Lower lobe of right lung (tissue), 2 donors: ENCODE results near the gene BMP8A. TPM values are rescaled to one million over a fixed set of nuclear protein-coding genes. Genes with fewer than 3 reads are reported as not detected.

Source experiments
- ATAC-seq, 2 donors: fragments of 200-7000 bp; cut with Tn5 transposase; one replicate each; pipeline ENCODE4 v1.9.1; 2020 to 2022; ENCODE audit warnings: mild to moderate bottlenecking in 2 of 2, moderate library complexity in 2 of 2
- DNase-seq: peaks from one replicate; pipeline ENCODE4 v3.0.0-alpha.2; 2020
- H3K27ac ChIP-seq: fragments of 200-600 bp; one replicate; pipeline ENCODE4 v1.8.0; 2022
- H3K27me3 ChIP-seq: fragments of 200-600 bp; one replicate; pipeline ENCODE4 v1.8.0; 2022; ENCODE audit warnings: low read depth
- H3K36me3 ChIP-seq: fragments of 200-600 bp; one replicate; pipeline ENCODE4 v1.8.0; 2022; ENCODE audit warnings: mild to moderate bottlenecking
- H3K4me1 ChIP-seq: fragments of 200-600 bp; one replicate; pipeline ENCODE4 v1.8.0; 2022
- H3K4me3 ChIP-seq: fragments of 200-600 bp; one replicate; pipeline ENCODE4 v1.8.0; 2022; ENCODE audit warnings: mild to moderate bottlenecking
- H3K9me3 ChIP-seq: fragments of 200-600 bp; one replicate; pipeline ENCODE4 v1.8.0; 2022
- intact Hi-C: fragments of 100-400 bp; cut with DNase I; formaldehyde crosslinking; loops from one replicate; pipeline ENCODE4 v1.11.0; 2022
- total RNA-seq: library from RNA; stranded (reverse); fragmentation: NEBNext Ultra II Directional; extraction: Animal tissue kit (Norgen Biotek cat#: 25700); gene quantifications from one replicate; pipeline ENCODE4 v1.2.1, GENCODE V29; 2021
- TF ChIP-seq, protein P1 (sequence below): fragments of 200-600 bp; IDR thresholded peaks from one replicate; pipeline ENCODE4 v1.8.0; 2022; ENCODE audit warnings: antibody characterized with exemption, mild to moderate bottlenecking
- donor health status: DM: no; HTN: yes; CAD: no; lungs with severe emphysema.

BMP8A gene
- total RNA-seq, 1 donor from 2014 or later, result not detected

DNA sequence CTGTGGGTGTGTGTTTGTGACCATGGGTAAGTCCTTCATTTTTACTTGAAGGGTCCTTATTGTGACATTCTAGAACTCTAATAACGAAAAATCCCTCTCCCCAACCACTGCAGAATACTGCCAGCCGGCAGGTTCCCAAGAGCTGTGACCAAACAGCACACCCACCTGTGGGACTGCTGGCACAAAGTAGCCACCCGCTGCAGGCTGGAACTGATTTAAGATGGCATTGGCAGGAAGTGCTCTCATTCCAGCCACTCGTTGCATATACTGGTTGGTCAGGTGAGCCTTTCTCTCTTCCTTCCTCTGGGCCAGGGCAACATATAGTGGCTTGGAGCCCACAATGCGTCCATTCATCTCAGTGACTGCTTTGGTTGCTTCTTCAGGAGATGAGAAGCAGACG lies 73.5 kb downstream of the BMP8A start:
- H3K27ac ChIP-seq, result no peak overlapping the region
- no peak overlapping the region for H3K4me3 ChIP-seq
- peaks cover 100% of the 10 kb centered on the region for H3K36me3 ChIP-seq
- H3K27me3 ChIP-seq, result no peaks in the 10 kb centered on the region
- ATAC-seq (no peak), DNase-seq (no peak)
- no peaks in the 10 kb centered on the region for H3K9me3 ChIP-seq
- intact Hi-C loops, result no loop called here
- H3K4me1 ChIP-seq, result no peaks in the 10 kb centered on the region
- TF ChIP-seq, protein P1, sequence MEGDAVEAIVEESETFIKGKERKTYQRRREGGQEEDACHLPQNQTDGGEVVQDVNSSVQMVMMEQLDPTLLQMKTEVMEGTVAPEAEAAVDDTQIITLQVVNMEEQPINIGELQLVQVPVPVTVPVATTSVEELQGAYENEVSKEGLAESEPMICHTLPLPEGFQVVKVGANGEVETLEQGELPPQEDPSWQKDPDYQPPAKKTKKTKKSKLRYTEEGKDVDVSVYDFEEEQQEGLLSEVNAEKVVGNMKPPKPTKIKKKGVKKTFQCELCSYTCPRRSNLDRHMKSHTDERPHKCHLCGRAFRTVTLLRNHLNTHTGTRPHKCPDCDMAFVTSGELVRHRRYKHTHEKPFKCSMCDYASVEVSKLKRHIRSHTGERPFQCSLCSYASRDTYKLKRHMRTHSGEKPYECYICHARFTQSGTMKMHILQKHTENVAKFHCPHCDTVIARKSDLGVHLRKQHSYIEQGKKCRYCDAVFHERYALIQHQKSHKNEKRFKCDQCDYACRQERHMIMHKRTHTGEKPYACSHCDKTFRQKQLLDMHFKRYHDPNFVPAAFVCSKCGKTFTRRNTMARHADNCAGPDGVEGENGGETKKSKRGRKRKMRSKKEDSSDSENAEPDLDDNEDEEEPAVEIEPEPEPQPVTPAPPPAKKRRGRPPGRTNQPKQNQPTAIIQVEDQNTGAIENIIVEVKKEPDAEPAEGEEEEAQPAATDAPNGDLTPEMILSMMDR, result no peak

DNA sequence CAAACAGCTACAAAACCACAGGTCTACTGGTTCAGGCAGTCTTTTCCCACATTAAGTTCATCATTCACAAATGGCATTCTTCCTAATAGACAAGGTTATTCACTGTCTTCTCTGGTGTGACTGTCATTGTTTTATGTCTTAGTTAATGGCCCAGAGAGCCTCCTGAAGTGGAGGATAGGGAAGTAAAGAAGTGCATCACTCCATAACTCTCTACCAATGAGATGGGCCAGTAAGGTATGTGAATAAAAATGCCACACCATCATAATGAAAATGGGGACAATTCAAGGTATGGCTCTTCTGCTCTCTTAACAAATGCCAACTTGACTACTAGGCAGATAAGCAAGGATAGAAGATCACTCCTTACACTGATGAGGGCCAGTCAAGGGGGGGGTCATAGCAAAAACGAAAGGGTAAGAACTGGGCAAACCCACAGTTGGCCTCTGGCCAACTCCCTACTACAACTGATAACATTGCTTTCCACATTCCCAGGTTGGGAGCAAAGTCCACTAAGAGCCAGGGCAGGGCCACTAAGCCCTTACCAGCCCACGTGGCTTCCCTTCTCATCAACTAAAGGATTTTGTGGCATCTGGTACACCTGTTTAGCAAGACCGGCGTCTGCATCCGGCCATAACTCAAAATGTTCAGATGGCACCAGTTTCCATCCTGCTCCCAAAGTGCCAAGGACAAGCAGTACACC lies 75.2 kb downstream of the BMP8A start:
- Histone ChIP-seq H3K9me3 (no peaks in the 10 kb centered on the region), H3K4me3 (no peak overlapping the region), H3K27me3 (no peaks in the 10 kb centered on the region), H3K27ac (no peak overlapping the region), H3K4me1 (no peaks in the 10 kb centered on the region), H3K36me3 (peaks cover 100% of the 10 kb centered on the region)
- intact Hi-C loops, result no loop called here
- ATAC-seq (no peak), DNase-seq (no peak)
- TF ChIP-seq, protein P1, result no peak

DNA sequence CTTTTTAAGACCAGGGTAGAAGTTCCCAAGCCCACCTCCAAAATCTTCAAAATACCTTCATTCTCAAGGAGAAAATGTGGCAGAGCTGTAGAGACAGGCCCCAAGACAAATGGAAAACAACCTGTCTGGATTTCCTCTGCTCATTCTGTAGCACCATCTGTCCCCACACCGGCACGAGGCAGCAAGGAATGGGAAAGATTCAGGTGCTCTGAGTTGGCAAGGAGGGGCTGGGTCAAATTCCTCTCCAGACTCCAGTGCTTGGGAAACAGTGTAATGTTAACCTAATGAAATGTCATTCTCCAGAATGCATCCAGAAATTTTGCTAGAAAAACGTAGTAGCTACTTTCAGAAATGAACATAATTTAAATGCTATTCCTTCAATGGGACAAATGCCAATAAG lies 75.9 kb downstream of the BMP8A start:
- Histone ChIP-seq H3K9me3 (no peaks in the 10 kb centered on the region), H3K4me1 (no peaks in the 10 kb centered on the region), H3K27ac (no peak overlapping the region), H3K36me3 (peaks cover 100% of the 10 kb centered on the region), H3K4me3 (no peak overlapping the region), H3K27me3 (no peaks in the 10 kb centered on the region)
- TF ChIP-seq, protein P1, result no peak
- DNase-seq (no peak), ATAC-seq (no peak)
- intact Hi-C loops, result no loop called here

DNA sequence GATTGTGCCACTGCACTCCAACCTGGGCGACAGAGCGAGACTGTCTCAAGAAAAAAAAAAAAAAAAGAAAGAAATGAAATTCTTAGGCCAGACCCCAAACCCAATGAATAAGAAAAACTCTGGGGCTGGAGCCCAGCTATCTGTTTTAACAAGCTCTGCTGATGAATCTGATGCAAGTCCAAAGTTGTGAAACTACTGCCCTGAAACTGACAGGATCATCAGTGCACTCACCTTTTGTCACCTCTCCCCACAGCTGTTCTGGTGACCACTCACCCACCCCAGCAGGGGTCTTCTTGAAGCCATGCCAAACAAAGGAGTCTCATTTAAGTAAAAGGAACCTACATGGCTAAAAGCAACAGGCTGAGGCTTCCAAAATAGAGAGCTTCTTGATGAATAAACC lies 76.8 kb downstream of the BMP8A start:
- no peak for ATAC-seq
- peaks cover 100% of the 10 kb centered on the region for H3K36me3 ChIP-seq
- H3K9me3 ChIP-seq, result no peaks in the 10 kb centered on the region
- no peak overlapping the region for H3K27ac ChIP-seq
- H3K27me3 ChIP-seq, result no peaks in the 10 kb centered on the region
- DNase-seq, result no peak
- H3K4me3 ChIP-seq, result no peak overlapping the region
- TF ChIP-seq, protein P1, result no peak
- H3K4me1 ChIP-seq, result peaks cover 8% of the 10 kb centered on the region
- intact Hi-C loops, result no loop called here

DNA sequence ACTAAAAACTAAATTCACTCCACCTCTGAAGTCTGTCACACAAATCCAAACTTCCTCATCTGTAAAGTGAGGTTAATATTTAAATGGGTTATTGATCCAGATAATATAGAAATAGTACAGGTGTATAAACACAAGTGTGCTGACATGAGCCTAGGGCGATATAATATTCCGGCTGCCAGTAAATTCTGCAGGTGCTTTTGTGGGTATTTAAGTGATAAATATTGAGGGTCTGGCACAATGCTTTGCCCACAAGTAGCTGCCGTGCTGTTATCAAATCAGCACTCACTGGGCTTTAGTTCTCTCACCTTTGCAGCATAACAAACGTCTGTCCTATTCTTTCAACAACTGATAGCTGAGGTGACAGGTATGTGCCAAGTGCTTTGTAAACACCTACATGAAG lies 77.6 kb downstream of the BMP8A start:
- ATAC-seq (no peak), DNase-seq (no peak)
- Histone ChIP-seq H3K27ac (no peak overlapping the region), H3K36me3 (peaks cover 98% of the 10 kb centered on the region), H3K9me3 (no peaks in the 10 kb centered on the region), H3K27me3 (no peaks in the 10 kb centered on the region), H3K4me3 (no peak overlapping the region), H3K4me1 (peaks cover 16% of the 10 kb centered on the region)
- TF ChIP-seq, protein P1, result no peak
- intact Hi-C loops, result no loop called here
